HPDE6-E6E7 (cell line): ENCODE data around the gene CPNE4.

Experiments
- DNase-seq: peaks from one replicate; pipeline ENCODE4 v3.0.0; 2011; ENCODE audit warnings: missing footprints; ENCODE audit errors: extremely low spot score

Gene CPNE4

GRCh38 chr3:131735544-131735943 lies 299.3 kb downstream of the CPNE4 start:
- DNase-seq = no peak

DNA sequence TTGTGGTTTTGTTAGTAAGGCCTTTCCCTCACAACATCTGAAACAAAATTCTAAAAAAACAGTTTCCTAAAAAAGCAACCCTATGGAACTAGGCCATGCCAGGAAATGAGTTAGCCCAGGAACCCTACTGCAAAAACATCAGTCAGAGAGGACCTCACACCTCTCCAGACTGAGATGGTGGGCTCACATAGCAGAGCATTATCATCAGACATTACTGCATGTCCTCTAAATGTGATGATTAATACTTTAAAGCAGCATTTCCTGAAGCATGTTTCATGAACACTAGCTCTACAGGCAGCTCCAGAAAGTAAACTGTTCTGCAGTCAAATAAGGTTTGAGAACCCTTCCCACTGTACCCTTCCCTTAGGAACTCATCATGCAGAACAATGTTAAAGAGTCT lies 299.7 kb downstream of the CPNE4 start:
- DNase-seq = no peak

DNA sequence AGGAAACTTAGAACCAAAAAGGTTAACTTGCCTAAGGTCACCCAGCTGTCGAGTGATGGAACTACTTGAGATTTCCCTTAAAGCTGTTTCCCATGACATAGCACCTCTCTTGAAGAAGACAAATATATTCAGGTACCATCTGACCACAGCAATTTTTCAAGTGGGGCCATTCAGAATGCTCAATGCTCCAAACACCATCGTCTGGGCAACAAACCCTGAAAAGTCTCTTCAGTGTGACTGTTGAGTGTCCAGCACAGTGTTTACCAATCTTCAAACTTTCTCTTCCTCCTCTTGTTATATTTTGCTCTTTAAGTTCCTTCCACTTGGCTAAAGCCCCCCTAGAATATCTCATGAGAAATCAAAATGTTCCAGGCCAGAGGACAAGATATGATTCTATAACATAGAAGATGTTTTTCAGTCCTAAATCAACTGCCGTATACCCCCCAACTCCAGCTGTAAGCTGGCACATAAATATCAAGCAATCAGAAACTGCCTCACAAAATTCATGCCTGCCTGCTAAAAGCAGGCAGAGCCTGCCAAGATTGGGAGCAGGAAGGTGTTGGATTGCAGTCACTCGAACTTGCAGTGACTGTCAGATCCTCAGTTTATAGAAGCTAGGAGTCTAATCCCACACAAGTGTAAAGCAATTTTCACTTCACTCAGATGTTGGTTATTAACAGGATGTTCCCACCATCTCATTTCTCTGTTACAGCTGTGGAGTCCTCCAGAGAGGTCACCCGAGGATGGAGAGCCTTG lies 301.6 kb downstream of the CPNE4 start:
- DNase-seq = no peak

GRCh38 chr3:131731709-131732108 lies 303.1 kb downstream of the CPNE4 start:
- no peak for DNase-seq

DNA sequence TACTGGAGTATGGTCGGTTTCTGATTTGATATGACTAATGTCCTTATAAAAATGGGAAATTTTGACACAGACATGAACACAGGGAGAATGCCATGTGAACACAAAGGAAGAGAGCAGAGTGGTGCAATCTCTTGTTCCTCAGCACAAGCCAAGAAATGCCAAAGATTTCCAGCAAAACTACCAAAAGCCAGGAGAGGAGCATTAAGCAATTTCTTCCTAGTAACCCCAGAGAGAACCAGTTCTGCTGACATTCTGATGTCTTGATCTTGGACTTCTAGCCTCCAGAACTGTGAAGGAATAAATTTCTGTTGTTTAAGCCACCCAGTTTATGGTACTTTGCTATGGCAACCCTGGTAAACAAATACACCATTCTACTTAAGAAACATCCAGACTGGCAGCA lies 304.2 kb downstream of the CPNE4 start:
- no peak for DNase-seq

DNA sequence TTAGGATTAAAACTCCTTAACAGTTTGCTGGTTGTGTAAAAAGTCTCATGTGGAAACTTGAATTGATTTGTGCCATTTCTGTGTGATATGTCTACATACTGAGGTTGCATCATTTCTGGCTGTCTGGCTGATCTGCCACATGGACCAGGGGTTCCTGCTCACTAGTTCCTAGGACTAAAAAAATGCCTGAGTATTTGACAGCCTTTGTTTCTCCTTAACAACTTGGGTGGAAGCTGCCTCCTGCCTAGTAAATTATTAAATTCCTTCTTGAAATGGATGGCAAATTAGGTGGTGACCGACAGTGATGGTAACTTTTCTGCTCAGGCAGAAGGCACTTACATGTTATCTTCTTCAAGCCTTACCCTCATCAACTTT lies 305.2 kb downstream of the CPNE4 start:
- no peak for DNase-seq

- no peak for DNase-seq
Observed at GRCh38 chr3:131728898-131729642, 305.7 kb downstream of the CPNE4 start.

- DNase-seq = no peak
Observed at GRCh38 chr3:131725414-131725813, 309.4 kb downstream of the CPNE4 start.

GRCh38 chr3:131723343-131723742 lies 311.5 kb downstream of the CPNE4 start:
- no peak for DNase-seq

GRCh38 chr3:131717493-131717892 lies 317.3 kb downstream of the CPNE4 start:
- DNase-seq = no peak

GRCh38 chr3:131716943-131717342 lies 317.9 kb downstream of the CPNE4 start:
- DNase-seq = no peak

DNA sequence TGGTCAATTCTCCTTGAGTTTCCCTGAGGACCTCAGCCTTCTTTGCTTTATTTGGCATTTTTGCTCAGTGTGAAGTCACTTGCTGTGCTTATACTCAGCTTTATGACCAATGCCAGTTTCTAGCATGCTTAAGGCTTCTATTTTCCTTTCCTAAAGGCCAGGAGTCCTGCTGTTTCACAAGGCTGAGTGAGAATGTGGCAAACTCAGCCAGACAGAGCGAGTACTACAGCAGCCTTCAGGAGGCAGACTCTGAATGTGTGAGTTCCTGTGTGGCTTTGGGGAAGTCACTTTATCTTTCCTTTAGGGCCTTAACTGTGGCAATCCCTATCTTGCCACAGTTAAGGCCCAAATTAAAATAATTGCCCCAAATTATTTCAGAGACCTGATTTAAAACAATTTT lies 318.8 kb downstream of the CPNE4 start:
- no peak for DNase-seq

DNA sequence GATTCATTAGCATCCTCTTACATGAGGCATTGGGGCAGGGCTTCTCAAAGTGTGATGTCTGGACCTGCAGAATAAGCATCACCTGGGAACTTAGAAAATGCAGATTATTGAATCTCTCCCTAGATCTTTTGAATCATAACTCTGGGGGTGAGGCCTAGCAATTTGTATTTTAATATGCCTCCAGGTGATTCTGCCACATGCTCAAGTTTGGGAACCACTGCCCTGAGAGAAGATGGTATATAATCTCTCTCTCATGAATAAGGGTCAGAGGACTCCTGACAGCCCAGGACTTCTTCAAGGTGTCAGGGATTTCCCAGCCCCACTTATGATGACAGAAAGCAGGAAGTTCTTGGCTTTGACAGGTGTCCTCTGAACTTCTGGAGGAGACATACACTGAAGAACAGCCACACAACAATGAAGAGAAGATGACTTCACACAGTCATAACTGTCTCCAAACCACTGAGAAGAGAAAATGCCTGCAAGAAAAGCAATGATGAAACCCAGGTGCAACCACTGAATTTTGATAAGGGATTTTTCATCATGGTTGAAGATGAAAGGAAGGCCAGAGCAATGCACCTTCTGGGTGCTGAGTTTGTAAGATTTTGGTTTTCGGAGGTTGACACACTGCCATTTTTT lies 320.1 kb downstream of the CPNE4 start:
- DNase-seq = no peak

GRCh38 chr3:131713416-131714123 lies 321.2 kb downstream of the CPNE4 start:
- DNase-seq = no peak

DNA sequence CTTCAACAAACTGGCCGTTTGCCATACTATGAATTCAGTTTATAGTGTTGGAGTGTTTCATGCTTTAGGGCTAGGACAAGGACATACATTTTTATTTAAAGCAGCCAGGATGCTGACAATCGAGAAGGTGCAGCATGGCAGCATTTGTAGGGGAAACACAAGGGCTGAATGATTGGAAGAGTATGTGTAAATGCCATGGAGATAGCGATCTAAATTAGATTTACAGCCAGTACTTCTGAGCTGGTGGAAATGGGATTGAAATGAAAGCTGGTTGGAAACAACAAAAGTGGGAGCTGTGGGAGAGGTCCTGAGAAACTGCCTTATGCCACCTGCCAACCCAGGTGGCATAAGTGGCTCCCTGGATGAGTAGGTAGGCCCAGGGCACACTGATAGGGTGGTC lies 322.2 kb downstream of the CPNE4 start:
- DNase-seq = no peak

- no peak for DNase-seq
Observed at GRCh38 chr3:131711114-131711768, 323.6 kb downstream of the CPNE4 start.

DNA sequence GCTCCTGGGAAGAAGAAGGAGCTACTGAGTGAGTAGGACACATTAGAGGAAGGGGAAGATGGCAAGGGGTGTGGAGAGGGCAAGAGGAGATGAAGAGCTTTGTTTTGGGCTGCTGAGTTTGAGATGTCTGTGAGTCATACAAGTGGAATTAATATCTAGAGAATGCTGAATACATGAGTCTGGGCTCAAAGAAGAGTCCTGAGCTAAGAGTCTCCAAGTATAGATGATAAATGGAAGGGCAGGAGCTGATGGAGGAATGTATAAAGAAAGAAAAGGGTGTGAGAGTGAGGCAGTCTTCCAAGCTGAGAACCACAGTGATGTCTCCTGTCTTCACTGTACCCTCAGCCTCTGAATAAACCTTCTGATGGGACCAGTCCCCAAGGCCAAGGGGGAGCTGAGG lies 326.6 kb downstream of the CPNE4 start:
- no peak for DNase-seq

- DNase-seq = no peak
Observed at GRCh38 chr3:131705558-131706051, 329.2 kb downstream of the CPNE4 start.

GRCh38 chr3:131705099-131705498 lies 329.7 kb downstream of the CPNE4 start:
- DNase-seq = no peak

DNA sequence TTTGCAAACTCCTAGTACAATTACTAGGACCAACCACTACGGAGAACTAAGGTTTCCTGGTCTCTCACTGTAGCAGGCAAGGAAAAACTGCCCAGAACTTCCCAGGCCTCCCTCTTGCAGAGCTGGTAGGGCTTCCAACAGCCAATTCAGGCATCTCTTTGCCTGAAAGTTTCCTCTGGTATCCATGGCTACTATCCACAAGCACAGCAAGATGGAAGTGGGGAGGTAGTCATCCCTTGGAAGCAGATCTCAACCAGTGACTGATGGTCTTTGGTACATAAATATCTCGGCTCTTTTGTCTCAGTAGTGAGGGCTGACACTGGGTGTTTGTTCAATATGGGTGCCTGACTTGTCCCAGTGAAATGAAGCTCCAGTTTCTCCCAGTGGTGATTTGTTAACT lies 330.7 kb downstream of the CPNE4 start:
- DNase-seq = no peak

GRCh38 chr3:131702146-131702545 lies 332.7 kb downstream of the CPNE4 start:
- DNase-seq = no peak
